Lower lobe of right lung (tissue), 2 donors: ENCODE data around the gene HOTAIR. TPM values are rescaled to one million over a fixed set of nuclear protein-coding genes. Genes with fewer than 3 reads are reported as not detected.

Source experiments
- ATAC-seq, 2 donors: fragments of 200-7000 bp; cut with Tn5 transposase; one replicate each; pipeline ENCODE4 v1.9.1; 2020 to 2022; ENCODE audit warnings: mild to moderate bottlenecking in 2 of 2, moderate library complexity in 2 of 2
- DNase-seq: peaks from one replicate; pipeline ENCODE4 v3.0.0-alpha.2; 2020
- H3K27ac ChIP-seq: fragments of 200-600 bp; one replicate; pipeline ENCODE4 v1.8.0; 2022
- H3K27me3 ChIP-seq: fragments of 200-600 bp; one replicate; pipeline ENCODE4 v1.8.0; 2022; ENCODE audit warnings: low read depth
- H3K36me3 ChIP-seq: fragments of 200-600 bp; one replicate; pipeline ENCODE4 v1.8.0; 2022; ENCODE audit warnings: mild to moderate bottlenecking
- H3K4me1 ChIP-seq: fragments of 200-600 bp; one replicate; pipeline ENCODE4 v1.8.0; 2022
- H3K4me3 ChIP-seq: fragments of 200-600 bp; one replicate; pipeline ENCODE4 v1.8.0; 2022; ENCODE audit warnings: mild to moderate bottlenecking
- H3K9me3 ChIP-seq: fragments of 200-600 bp; one replicate; pipeline ENCODE4 v1.8.0; 2022
- CTCF ChIP-seq: fragments of 200-600 bp; IDR thresholded peaks from one replicate; pipeline ENCODE4 v1.8.0; 2022; ENCODE audit warnings: antibody characterized with exemption, mild to moderate bottlenecking
- intact Hi-C: fragments of 100-400 bp; cut with DNase I; formaldehyde crosslinking; loops from one replicate; pipeline ENCODE4 v1.11.0; 2022
- total RNA-seq: library from RNA; stranded (reverse); fragmentation: NEBNext Ultra II Directional; extraction: Animal tissue kit (Norgen Biotek cat#: 25700); gene quantifications from one replicate; pipeline ENCODE4 v1.2.1, GENCODE V29; 2021
- donor health status: DM: no; HTN: yes; CAD: no; lungs with severe emphysema.

The HOTAIR gene
- total RNA-seq, 1 donor from 2014 or later, result not detected

- intact Hi-C loops, result no loop called here
- H3K4me3 ChIP-seq, result no peak overlapping the region
- no peak overlapping the region for H3K27ac ChIP-seq
- no peak for DNase-seq
- peaks cover 98% of the 10 kb centered on the region for H3K27me3 ChIP-seq
- peak in 1 of 2 donors; percentile 13 for ATAC-seq
- TF ChIP-seq CTCF, result no peak
- H3K4me1 ChIP-seq, result peaks cover 10% of the 10 kb centered on the region
- H3K36me3 ChIP-seq, result no peaks in the 10 kb centered on the region
- no peaks in the 10 kb centered on the region for H3K9me3 ChIP-seq
These were observed 1.3 kb downstream of the HOTAIR start for GRCh38 chr12:53973236-53974042.

- H3K27ac ChIP-seq, result no peak within 1 kb of the TSS
- peaks cover 98% of the 10 kb centered on the region for H3K27me3 ChIP-seq
- no peak for ATAC-seq
- no peak for DNase-seq
- H3K4me1 ChIP-seq, result peaks cover 10% of the 10 kb centered on the region
- no peak within 1 kb of the TSS for H3K4me3 ChIP-seq
- H3K9me3 ChIP-seq, result no peaks in the 10 kb centered on the region
- intact Hi-C loops, result no loop called here
- no peaks in the 10 kb centered on the region for H3K36me3 ChIP-seq
- TF ChIP-seq CTCF, result no peak
These were observed 2.0 kb downstream of the HOTAIR start, which contains the start of gene HOXC11 for GRCh38 chr12:53972722-53973235. Gene HOXC11 (plus strand): TSS chr12:53973126. CDS start chr12:53973242, 116 bp downstream.

- no peak overlapping the region for H3K4me3 ChIP-seq
- H3K36me3 ChIP-seq, result no peaks in the 10 kb centered on the region
- H3K27ac ChIP-seq, result no peak overlapping the region
- ATAC-seq (no peak), DNase-seq (no peak)
- peaks cover 98% of the 10 kb centered on the region for H3K27me3 ChIP-seq
- peaks cover 10% of the 10 kb centered on the region for H3K4me1 ChIP-seq
- intact Hi-C loops, result no loop called here
- TF ChIP-seq CTCF, result no peak
- H3K9me3 ChIP-seq, result no peaks in the 10 kb centered on the region
These were observed 2.5 kb downstream of the HOTAIR start for GRCh38 chr12:53972152-53972702.

GRCh38 chr12:53971686-53972085, 3.1 kb downstream of the HOTAIR start:
- TF ChIP-seq CTCF, result no peak
- Histone ChIP-seq H3K27ac (no peak overlapping the region), H3K36me3 (no peaks in the 10 kb centered on the region), H3K4me1 (peaks cover 12% of the 10 kb centered on the region), H3K27me3 (peaks cover 98% of the 10 kb centered on the region), H3K9me3 (no peaks in the 10 kb centered on the region), H3K4me3 (no peak overlapping the region)
- intact Hi-C loops, result no loop called here
- ATAC-seq (no peak), DNase-seq (no peak)

- TF ChIP-seq CTCF, result no peak
- intact Hi-C loops, result no loop called here
These were observed 3.6 kb downstream of the HOTAIR start for GRCh38 chr12:53971129-53971528.

More at GRCh38 chr12:53971129-53971528, 3.6 kb downstream of the HOTAIR start:
- H3K9me3 ChIP-seq, result no peaks in the 10 kb centered on the region
- no peak overlapping the region for H3K4me3 ChIP-seq
- ATAC-seq, result no peak
- H3K27ac ChIP-seq, result no peak overlapping the region
- peaks cover 17% of the 10 kb centered on the region for H3K4me1 ChIP-seq
- H3K36me3 ChIP-seq, result no peaks in the 10 kb centered on the region
- DNase-seq, result no peak
- peaks cover 98% of the 10 kb centered on the region for H3K27me3 ChIP-seq
